GM23248 (cell line): Measurements from ENCODE around the gene WNT7B.

ENCODE experiments used
- EZH2 ChIP-seq: fragments of 200-600 bp; sonication (generic); IDR thresholded peaks from 2 replicates; pipeline ENCODE4 v1.6.1; 2018; ENCODE audit warnings: antibody characterized with exemption, mild to moderate bottlenecking; ENCODE audit not compliant: insufficient read depth, poor library complexity, severe bottlenecking
- EZH2phosphoT487 ChIP-seq: fragments of 200-600 bp; sonication (generic); IDR thresholded peaks from 2 replicates; pipeline ENCODE4 v1.6.1; 2018; ENCODE audit warnings: antibody characterized with exemption, moderate library complexity, mild to moderate bottlenecking, low read depth; ENCODE audit not compliant: insufficient read depth

- TF ChIP-seq EZH2 (no peak), EZH2phosphoT487 (no peak)
Measured at GRCh38 chr22:45885941-45886395, 91.0 kb downstream of the WNT7B start.
